Measurements from ENCODE around the gene SLU7.

Gene SLU7

DNA sequence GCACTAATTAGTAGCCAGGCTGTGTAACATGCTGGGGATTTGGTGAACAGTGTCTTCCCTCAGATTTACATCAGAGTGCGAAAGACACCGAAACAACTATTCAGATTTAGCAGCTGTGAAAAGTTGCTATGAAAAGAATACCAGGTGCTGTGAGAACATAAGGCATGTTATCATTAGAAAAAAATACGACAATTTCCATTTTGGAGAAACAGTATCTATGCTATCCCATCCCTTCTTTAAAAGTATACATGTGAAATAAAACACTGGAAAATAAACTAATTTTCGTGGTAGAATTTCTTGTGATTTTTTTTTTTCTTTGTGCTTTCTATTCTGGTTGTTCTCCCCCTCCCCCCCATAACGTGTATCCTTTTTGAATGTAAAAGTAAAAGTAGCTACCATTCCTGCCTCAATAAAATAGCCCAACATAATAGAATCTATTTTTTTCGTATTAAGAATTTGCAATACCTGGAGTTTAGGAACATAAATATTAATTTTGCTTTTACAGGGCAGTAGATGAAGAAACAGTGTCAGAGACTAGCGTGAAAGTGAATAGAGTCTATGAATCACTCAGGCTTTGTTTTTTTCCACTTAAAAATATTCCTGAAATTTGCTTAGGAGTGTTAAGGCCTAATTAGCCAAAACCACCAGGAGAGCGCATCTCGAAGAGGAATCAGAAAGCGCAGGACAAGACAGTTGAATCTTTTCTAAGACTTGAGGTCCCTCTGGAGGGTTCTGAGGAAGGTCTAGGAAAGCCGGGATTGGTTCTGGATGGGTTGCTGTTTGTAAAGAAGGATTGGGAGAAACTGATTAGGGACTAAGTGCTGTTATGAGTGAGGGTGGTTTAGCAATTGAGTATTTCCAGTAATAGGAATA is 813 bp upstream of the SLU7 start:
- DNase-seq (ENCODE audit: low read depth, low spot score): no peak

DNA sequence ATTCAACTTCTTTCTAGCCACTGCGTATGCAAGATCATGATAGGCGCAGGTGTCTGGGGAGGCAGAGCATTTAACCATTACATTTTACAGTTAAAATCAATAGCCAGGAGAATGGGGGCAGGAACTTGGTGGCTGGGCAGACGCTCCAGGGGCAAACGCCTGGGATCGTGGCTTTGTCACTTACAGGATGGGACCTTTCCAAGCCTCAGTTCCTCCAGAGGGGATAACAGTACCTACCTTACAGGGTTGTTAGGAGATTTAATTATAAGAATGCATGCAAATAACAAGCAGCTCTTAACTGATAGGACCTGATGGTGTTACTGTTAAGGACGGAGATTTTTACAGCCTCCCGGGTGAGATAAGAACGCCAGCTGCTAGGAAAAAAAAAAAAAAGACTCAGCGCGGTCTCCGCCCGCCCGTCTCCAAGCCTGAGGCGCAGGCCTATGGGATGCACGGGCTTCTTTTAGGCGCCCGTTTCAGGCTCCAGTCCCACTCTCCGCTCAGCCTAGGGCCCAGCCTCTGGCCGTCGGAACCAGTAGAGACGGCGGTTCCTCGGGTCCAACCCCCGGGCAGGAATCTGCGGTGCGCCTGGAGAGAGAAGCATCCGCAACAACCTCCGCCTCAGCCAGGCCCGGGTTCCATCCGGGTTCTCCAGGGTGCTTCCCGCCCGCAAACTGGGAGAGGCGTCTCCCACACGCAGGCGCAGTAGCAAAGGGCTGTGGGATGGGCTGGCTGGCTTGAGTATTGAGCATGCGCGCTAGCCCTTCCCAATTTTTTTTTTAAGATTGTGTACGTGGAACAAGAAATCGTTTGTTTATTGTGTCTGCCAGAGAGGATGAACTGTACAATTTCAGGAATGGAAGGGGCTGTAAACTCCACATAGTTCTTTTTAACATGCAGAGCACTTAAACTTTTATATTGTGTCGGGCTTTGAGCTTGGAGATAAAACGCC is 19.2 kb downstream of the SLU7 start, which contains the start of gene FAM200C:
Gene FAM200C, minus strand, starts transcription at position 653 of the 952 bp plus-strand sequence. CDS start 4,564 bp downstream, outside the sequence.
- DNase-seq (ENCODE audit: low read depth, low spot score): peak; percentile 84

DNA sequence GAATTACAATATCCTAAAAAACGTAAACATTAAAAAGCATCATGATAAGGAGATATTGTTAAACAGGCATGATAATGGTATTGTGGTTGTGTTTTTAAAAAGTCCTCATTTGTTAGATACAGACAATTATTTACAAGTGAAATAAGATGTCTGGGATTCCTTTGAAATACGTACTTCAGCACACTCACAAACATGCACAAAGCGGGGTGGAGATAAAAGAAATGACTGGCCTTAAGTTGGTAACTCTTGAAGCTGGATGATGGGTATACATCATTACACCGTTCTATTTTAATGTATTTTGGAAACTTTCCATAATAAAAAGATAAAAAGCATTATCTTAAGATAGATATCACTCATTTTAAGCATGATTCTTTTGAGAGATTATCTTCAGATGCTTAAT is 20.1 kb downstream of the SLU7 start:
- no peak for DNase-seq (ENCODE audit: low read depth, low spot score)

DNA sequence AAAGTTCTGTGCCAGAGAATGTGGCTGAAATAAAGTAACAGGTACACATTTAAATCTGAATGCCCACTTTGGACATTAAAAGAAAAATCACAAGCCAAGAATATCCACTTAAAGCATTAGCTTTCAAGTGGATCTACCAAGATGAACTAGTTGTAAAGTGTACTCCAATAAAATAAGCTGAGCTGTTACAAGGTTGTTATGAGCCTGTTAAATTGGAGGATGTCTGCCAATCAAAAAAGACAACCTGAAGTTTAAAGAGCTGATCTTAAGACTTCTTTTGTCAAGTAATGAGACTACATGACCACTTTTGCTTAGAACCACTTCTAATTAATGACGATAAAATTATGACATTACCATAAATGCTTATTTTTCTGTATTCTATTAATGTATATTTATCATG is 21.4 kb downstream of the SLU7 start:
- no peak for DNase-seq (ENCODE audit: low read depth, low spot score)

DNA sequence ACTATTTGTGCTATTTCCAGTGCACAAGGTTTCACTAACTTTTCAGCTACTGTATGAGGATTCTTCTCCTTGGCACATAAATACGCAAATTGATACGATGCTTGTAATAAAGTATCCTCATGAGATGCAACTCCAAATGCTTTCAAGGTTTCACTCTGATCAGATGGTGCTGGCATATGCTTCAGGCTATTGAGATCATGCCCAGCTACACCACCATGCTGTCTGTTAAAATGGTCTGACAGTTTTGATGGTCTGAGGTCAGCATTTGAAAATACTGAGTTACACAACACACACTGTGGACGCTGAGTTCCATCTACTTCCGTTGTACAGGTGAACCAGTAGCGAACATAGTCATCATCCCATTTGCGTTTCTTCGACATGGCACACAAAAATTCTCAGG is 23.8 kb downstream of the SLU7 start:
- DNase-seq (ENCODE audit: low read depth, low spot score): no peak

DNA sequence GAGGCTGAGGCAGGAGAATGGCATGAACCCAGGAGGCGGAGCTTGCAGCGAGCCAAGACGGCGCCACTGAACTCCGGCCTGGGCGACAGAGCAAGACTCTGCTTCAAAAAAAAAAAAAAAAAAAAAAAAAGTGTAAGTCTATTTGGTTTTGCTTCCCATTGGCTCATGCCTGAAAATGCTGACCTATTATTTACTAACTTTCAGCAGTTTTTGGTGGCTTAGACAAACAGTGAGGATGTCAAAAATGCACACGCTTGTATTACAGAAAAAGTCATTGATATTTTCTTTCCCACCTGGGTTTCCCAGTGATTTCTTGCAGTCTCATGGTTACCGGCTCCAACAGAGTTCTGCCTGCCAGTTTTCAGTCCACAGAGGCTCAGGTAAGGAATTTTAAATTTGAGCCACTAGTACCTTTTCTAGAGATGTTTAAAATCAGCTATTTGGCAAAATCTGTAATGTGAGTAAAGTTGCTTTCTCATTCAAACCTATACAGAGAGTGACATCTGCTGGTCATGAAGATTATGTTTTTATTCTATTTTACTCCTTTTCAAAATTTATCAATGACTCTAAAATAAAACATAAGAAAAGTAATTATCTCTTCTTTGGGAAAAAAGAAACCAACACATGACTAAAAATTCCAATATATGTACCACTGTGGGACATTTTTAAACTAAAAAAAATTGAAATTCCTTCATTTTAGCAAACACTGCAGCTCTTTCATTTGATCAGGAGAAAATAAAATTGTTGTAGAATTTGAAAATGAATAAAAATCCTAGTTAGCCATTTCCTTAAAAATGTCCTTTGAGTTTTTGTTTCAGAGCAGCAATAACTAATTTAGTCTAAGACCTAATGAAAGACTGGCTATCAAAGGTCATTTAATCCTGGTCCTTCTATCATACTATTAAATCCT is 27.8 kb downstream of the SLU7 start:
- DNase-seq (ENCODE audit: low read depth, low spot score): no peak

DNA sequence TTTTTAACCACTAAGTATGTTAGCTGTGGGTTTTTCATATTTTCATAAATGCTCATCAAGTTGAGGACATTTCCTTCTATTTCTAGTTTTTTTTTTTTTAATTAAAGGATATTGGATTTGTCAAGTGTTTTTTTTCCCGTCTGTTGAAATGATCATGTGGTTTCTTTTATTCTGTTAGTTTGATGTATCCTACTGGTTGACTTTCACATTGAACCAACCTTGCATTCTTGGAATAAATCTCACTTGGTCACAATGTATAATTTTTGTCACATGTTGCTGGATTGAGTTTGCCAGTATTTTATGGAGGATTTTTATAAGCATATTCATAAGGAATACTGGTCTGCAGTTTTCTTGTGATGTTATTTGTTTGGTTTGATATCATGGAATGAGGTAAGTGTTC is 31.4 kb downstream of the SLU7 start:
- DNase-seq (ENCODE audit: low read depth, low spot score): no peak

DNA sequence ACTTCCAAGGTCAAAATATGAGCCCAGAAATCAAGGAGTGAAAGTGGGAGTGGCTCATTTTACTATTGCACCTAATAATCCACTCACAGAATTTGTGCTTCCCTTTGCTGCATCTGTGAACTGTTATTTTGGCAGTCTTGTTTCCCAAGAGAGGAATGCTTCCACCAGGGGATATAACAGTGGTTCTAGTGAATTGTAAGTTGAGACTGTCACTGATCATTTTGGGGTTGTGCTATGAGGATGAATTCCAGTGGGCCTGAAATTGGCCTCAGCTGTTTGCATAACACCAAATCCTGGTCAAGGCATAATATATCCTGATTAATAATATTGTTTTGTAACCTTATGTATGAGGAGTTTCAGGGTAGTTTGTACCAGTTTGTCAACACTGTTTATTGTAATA is 33.4 kb downstream of the SLU7 start:
- DNase-seq (ENCODE audit: low read depth, low spot score): no peak

DNA sequence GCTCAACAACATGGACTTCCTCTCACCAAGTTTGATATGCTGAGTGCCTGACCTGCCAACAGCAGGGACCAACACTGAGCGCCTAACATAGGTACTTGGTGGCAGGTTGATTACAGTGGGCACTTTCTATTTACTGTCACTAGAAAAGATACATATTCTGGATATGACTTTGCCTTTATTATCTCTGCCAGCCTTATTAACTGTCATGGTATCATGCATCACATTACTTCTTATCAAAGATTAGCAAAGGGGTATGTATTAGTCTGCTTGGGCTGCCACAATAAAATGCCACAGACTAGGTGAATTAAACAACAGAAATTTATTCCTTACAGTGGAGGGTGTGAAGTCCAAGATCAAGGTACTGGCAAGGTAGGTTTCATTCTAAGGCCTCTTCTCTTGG is 34.2 kb downstream of the SLU7 start:
- DNase-seq (ENCODE audit: low read depth, low spot score): no peak

DNA sequence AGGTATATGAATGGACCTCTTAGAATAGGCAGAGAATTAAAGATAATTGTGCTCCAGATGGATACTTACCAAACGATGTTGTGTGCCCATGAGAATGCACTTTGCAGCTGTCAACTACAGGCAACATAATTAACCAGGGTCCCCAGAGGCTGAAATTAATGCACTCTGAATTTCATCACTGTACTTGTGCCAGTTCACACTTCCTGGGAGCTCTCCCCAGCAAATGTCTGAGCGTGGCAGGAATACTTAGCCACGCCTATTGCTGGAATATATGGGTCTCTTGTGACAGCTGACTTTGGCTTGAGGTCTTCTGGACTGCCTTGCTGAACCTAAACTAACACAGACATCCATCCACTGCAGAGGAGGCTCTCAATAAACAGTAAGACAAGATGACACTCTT is 36.5 kb downstream of the SLU7 start:
- DNase-seq (ENCODE audit: low read depth, low spot score): no peak

DNA sequence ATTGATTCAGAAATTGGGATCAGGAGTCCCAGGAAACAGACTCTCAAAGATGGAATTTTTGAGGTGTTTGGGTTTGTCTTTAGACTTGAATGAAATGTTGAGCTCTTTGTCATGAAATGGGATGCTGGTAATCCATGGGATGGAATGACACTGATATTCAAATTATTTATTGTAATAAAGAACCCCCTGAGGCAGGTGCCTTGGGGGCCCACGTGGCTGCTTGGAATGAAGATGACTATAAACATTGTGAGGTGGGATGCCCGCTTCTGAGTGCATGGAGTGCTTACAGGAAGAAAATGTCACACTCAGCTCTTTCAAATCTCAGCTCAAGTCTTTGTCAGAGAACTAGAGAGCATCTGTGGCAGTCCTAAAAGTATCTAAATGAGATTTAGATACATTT is 38.8 kb downstream of the SLU7 start:
- no peak for DNase-seq (ENCODE audit: low read depth, low spot score)

DNA sequence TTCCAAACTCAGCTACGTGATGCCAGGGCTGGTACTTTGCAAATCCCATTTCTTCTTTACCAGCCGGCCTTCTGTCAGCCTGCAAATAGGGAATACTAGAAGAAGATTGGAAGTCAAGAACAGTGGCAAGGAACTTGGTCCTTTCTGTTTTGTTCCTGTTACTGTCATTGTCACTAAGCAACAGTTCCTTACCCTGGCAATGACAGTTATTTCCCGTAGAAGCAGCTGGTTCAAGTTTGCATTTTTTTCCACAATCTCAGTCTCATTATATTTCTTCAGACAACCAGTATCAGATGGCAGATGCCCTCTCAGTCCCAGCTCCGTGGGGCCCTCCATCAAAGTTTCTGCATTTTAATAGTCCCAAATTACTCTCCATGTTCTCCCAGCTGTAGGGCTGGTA is 39.4 kb downstream of the SLU7 start:
- DNase-seq (ENCODE audit: low read depth, low spot score): no peak

DNA sequence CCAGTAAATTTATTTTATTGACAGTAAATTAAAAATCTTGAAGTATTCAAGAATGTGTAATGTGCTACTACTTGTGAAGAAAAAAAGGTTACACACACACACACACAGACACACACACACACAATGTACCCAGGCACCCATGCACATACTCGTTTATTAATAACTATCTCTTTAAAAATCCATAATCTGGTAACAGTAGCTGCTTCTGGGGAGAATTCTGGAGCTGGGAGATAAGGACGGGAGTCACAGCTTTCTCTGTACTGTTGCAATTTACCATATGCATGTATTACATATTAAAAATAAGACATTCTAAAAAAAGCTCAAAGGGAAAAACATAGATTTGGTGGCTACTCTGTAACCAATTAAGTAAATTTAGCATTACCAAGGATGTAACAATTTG is 40.6 kb downstream of the SLU7 start:
- DNase-seq (ENCODE audit: low read depth, low spot score): no peak

DNA sequence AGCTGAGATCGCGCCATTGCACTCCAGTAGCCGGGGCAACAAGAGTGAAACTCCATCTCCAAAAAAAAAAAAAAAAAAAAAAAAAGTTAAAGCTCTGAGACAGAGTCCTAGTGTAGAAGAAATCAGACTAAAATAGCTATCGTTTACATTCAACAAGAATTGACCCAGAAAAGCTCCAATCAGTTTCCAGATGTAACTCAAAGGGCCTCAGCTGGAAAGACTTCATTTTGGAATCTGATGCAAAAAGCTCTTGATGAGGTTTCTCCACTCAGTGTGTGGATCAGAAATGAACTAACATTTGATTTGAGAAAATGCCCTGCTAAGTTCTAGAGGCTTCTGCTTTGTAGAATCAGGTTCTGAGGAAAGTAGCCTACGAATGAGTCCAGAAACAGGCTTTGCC is 41.2 kb downstream of the SLU7 start:
- DNase-seq (ENCODE audit: low read depth, low spot score): no peak

DNA sequence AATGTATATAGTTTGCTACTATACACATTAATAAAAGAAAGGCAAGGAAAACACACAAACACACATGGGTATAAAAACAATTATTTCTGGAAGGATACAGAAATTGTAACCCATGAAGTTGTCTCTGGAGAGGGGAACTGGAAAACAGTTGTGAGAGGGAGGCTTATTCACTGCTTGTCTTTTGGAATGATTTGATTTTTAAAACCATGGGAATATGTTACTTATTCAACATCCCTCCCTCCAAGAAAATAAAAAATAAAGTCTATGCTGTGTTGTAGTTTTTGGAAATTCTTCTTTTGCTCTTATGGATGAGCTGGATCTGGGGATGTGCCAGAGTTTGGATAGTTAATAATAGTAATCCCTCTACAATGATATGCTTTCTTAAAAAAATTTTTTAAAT is 42.5 kb downstream of the SLU7 start:
- DNase-seq (ENCODE audit: low read depth, low spot score): no peak

DNA sequence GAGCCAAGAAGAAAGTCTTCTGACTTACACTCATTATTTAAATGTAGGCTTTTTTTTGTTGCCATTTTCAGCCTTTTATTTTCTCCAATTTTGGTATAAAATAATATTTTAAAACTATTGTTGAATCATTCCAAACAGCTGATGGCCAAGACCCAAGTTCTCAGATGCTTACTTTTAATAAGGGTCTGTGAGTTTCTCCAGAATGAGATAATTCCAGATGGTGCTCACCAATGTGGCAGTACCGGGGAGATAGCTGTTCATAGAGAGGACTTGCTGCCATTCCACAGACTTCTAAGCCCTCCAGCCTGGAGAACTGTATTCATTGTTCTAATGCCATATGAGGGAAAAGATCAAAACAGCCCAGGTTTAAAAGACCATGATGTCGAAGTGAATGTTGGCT is 43.2 kb downstream of the SLU7 start:
- no peak for DNase-seq (ENCODE audit: low read depth, low spot score)

DNA sequence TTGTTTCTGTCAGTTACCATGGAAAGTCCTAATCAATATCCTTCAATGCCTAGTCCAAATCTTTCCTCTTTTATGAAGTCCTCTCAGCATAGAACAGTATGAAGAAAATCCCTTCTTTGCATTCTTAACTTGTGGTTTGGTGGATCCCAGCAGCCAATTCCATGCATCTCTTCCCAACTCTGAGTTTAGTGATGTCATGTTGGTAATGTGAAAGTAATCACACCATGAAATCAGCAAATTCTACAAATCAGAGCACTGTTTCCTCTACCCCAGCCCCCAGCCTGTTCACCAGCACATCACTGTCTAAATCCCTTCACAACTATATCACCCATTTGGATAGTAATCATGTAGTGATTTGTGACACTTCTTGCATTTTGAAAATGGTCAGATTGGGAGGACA is 43.7 kb downstream of the SLU7 start:
- no peak for DNase-seq (ENCODE audit: low read depth, low spot score)

DNA sequence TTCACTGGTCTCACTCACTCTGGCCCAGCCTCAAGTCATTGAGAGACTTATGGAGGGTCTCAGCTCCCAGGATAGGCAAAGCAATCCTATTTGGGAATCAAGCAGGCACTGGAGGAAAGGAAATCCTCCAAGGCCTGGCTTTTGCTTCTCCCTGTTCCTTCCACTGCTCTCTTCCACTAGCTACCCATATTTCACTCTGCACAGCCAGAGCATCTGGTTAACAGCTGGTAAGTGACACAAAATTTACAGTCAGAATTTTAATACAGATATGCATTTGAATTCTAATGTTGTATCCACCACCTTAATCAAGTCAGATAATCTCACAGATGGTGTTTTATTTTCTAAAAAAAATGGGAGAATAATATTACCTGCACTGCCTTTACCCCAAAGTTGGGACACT is 47.6 kb downstream of the SLU7 start:
- DNase-seq (ENCODE audit: low read depth, low spot score): no peak

DNA sequence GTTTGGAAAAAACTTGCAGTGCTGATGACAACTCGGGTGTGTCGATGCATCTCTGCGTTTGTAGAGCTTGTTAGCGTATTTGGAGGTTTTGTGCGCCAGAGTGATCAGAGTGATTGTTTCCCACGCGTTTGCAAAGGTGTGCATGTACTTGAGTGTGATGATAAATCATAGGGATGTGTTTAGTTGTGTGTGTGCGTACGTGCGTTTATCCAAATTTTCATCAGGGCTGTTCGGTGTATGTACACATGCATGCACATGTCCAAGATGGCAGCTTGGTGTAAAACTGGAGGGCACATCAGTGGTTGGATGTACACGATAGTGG is 48.2 kb downstream of the SLU7 start:
- DNase-seq (ENCODE audit: low read depth, low spot score): no peak

DNA sequence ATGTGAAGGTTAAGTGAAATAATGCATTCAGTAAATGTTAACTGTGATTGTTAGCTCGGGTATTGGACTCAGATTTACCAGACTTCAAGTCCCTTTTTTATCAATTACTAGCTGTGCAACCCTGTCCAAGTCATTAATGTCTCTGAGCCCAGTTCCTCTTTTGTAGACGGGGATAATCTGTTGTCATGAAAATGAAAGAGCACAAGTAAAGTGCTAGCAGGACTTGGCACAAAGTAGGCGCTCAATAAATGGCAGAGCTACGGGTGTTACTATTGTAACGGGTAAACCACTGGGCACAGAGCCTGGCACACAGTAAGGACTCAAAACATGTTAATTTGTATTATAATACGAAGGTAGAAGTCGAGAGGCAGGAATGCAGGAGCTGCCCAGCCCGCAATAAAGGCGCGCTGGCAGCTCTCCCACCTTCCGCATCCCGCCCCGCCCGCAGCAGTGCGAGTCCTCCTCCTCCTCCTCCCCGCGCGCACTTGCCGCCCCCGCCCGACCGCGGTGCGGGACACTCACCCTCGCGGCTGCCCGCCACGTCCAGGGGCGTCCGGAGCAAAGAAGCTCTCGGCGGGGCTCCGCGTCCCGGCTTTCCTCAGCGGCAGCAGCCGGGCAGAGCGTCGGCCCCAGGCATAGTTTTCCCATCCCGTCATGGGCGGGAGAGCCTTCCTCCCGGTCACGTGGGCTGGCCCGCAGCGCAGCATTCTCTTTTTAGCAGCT is 48.7 kb downstream of the SLU7 start, which contains the start of gene C1QTNF2:
Gene C1QTNF2, minus strand, starts transcription at position 637 of the 723 bp plus-strand sequence. CDS start 15,615 bp downstream, outside the sequence.
- DNase-seq (ENCODE audit: low read depth, low spot score): no peak

DNA sequence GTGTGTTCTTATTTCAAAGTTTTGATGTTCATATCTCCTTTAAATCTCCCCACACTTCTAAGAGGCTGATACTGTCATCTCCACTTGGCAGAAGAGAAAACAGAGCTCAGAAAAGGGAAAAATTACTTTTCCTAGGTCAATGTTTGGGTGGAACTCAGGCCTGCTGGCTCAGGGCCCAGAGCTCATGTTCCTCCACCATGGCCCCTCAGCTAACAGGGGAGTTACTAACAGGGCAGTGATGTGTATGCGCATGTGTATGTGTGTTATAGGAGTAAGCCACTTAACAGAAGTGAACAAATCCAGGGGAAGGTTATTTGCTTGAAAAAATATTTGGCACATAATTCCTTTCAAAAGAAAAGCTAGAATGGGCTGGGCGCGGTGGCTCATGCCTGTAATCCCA is 51.0 kb downstream of the SLU7 start:
- DNase-seq (ENCODE audit: low read depth, low spot score): no peak
